ENCODE data around the gene XPR1.

- TF ChIP-seq CTCF (IDR thresholded peaks at IDR 0.05) (no peak), POLR2A (IDR thresholded peaks at IDR 0.05) (no peak)
Observed at GRCh38 chr1:180811886-180812285, 180.1 kb downstream of the XPR1 start.

Data from uterus (tissue), 2 donors.